Measurements from ENCODE around the gene APBB1IP.

APBB1IP gene

DNA sequence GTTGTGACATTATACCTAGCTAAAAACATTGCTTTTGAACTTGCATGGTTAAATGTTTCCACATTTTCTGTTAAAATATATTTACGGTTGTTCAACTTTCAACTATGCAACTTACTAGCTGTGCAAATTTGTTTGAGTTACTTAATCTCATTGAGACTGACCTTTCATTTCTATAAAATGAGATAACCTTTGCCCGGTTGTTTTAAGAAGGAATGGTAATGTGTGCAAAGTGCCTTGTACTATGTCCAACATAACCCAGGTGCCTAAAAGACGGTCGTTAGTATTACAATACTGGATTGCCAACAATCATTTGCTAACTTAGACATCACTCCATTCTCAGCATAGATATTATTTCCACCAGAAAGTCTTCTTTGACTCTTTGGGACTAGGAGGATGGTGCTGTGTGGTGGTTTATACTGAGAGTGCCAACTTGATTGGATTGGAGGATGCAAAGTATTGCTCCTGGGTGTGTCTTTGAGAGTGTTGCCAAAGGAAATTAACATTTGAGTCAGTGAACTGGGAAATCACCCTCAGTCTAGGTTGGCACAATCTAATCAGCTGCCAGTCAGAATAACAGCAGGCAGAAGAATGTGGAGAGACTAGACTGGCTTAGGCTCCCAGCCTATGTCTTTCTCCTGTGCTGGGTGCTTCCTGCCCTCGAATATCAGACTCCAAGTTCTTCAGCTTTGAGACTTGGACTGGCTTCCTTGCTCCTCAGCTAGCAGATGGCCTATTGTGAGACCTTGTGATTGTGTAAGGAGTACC, 174.2 kb downstream of the APBB1IP start:
- TF ChIP-seq, protein P1, sequence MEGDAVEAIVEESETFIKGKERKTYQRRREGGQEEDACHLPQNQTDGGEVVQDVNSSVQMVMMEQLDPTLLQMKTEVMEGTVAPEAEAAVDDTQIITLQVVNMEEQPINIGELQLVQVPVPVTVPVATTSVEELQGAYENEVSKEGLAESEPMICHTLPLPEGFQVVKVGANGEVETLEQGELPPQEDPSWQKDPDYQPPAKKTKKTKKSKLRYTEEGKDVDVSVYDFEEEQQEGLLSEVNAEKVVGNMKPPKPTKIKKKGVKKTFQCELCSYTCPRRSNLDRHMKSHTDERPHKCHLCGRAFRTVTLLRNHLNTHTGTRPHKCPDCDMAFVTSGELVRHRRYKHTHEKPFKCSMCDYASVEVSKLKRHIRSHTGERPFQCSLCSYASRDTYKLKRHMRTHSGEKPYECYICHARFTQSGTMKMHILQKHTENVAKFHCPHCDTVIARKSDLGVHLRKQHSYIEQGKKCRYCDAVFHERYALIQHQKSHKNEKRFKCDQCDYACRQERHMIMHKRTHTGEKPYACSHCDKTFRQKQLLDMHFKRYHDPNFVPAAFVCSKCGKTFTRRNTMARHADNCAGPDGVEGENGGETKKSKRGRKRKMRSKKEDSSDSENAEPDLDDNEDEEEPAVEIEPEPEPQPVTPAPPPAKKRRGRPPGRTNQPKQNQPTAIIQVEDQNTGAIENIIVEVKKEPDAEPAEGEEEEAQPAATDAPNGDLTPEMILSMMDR (IDR thresholded peaks at IDR 0.05; ENCODE audit: extremely low read depth, insufficient read depth, missing control alignments), result no peak
- in situ Hi-C loops (cut with MboI; ENCODE audit: low pct_unique_long_range_greater_than_20kb, low sequenced_read_pairs, unreplicated experiment), result no loop called here
- no peak for DNase-seq (ENCODE audit: low spot score)
